ENCODE results near the gene ZBTB7C.

- TF ChIP-seq ZNF274 (IDR thresholded peaks at IDR 0.05; ENCODE audit: low read depth, low read length) (no peak), YY1 (IDR thresholded peaks at IDR 0.05; ENCODE audit: insufficient read depth, insufficient read length) (no peak)
Measured at GRCh38 chr18:47983055-47983454, 426.1 kb downstream of the ZBTB7C start.

Measured in NT2/D1 (cell line).